HEK293 (cell line): Measurements from ENCODE around the gene SAP30.

ENCODE experiments used
- CTCF ChIA-PET: fragments of 350-600 bp; formaldehyde crosslinking; extraction: SDS; loops from one replicate; lab custom pipeline; 2021; ENCODE audit warnings: antibody characterized with exemption; lab: Yijun Ruan, JAX
- POLR2A ChIA-PET: fragments of 300-600 bp; formaldehyde crosslinking; extraction: SDS; loops from one replicate; lab custom pipeline; 2020; ENCODE audit warnings: antibody characterized with exemption, inconsistent platforms; lab: Yijun Ruan, JAX
- H3K27ac ChIP-seq: fragments of 200-500 bp; sonication (Bioruptor generic); 2 replicates; pipeline ENCODE4 v1.5.1; 2014; ENCODE audit warnings: low read depth, low read length, control low read depth, inconsistent platforms; ENCODE audit errors: extremely low read depth
- H3K36me3 ChIP-seq, 2 experiments: fragments of 200-500 bp in 1 of 2; sonication (Bioruptor generic) in 1 of 2; 1 replicate in 1 of 2; 2 replicates in 1 of 2; pipeline ENCODE4 v1.5.1; 2014 to 2017; ENCODE audit warnings: inconsistent platforms in 2 of 2, low read length in 2 of 2; ENCODE audit not compliant: control insufficient read depth in 2 of 2, insufficient read depth in 1 of 2
- H3K4me1 ChIP-seq: fragments of 200-500 bp; sonication (Bioruptor generic); 2 replicates; pipeline ENCODE4 v1.5.1; 2014; ENCODE audit warnings: mild to moderate bottlenecking, low read length, inconsistent platforms; ENCODE audit not compliant: control insufficient read depth, insufficient read depth
- H3K4me3 ChIP-seq: 2 replicates; pipeline ENCODE4 v1.5.1; 2011; ENCODE audit warnings: low read depth, mild to moderate bottlenecking, control low read depth, low read length, moderate library complexity
- H3K9me3 ChIP-seq: fragments of 200-500 bp; sonication (Bioruptor generic); 2 replicates; pipeline ENCODE4 v1.5.1; 2014; ENCODE audit warnings: low read depth, low read length, inconsistent platforms; ENCODE audit not compliant: control insufficient read depth, insufficient read depth
- BCL11A ChIP-seq: fragments of 450-650 bp; formaldehyde crosslinking; IDR thresholded peaks from 2 replicates; pipeline ENCODE4 v1.5.1; 2016; ENCODE audit warnings: low read depth, missing biosample characterization, missing genetic modification characterization
- BCL11B ChIP-seq: fragments of 450-650 bp; formaldehyde crosslinking; IDR thresholded peaks from 2 replicates; pipeline ENCODE4 v1.5.1; 2016; ENCODE audit warnings: low read depth, missing biosample characterization, missing genetic modification characterization
- KLF8 ChIP-seq: fragments of 450-650 bp; formaldehyde crosslinking; IDR thresholded peaks from 2 replicates; pipeline ENCODE4 v1.5.1; 2016; ENCODE audit warnings: missing biosample characterization, missing genetic modification characterization
- PRDM1 ChIP-seq: fragments of 450-650 bp; formaldehyde crosslinking; IDR thresholded peaks from 2 replicates; pipeline ENCODE4; 2016; ENCODE audit warnings: missing biosample characterization, missing genetic modification characterization
- REPIN1 ChIP-seq: fragments of 450-650 bp; formaldehyde crosslinking; IDR thresholded peaks from 2 replicates; pipeline ENCODE4 v1.5.1; 2017; ENCODE audit warnings: missing biosample characterization, missing genetic modification characterization, low read depth
- WT1 ChIP-seq: fragments of 450-650 bp; formaldehyde crosslinking; IDR thresholded peaks from 2 replicates; pipeline ENCODE4 v1.5.1; 2016; ENCODE audit warnings: missing biosample characterization, missing genetic modification characterization
- ZBTB20 ChIP-seq: fragments of 450-650 bp; formaldehyde crosslinking; IDR thresholded peaks from 2 replicates; pipeline ENCODE4 v1.5.1; 2016; ENCODE audit warnings: missing biosample characterization, missing genetic modification characterization
- ZFP41 ChIP-seq: fragments of 450-650 bp; formaldehyde crosslinking; IDR thresholded peaks from 2 replicates; pipeline ENCODE4 v1.5.1; 2016; ENCODE audit warnings: missing biosample characterization, missing genetic modification characterization, borderline replicate concordance
- ZNF138 ChIP-seq: fragments of 450-650 bp; formaldehyde crosslinking; IDR thresholded peaks from 2 replicates; pipeline ENCODE4 v1.5.1; 2016; ENCODE audit warnings: missing biosample characterization, missing genetic modification characterization, borderline replicate concordance
- ZNF16 ChIP-seq: fragments of 450-650 bp; formaldehyde crosslinking; IDR thresholded peaks from 2 replicates; pipeline ENCODE4 v1.5.1; 2016; ENCODE audit warnings: low read depth, missing biosample characterization, missing genetic modification characterization
- ZNF175 ChIP-seq: fragments of 450-650 bp; formaldehyde crosslinking; IDR thresholded peaks from 2 replicates; pipeline ENCODE4 v1.5.1; 2016; ENCODE audit warnings: missing biosample characterization, missing genetic modification characterization
- ZNF19 ChIP-seq: fragments of 450-650 bp; formaldehyde crosslinking; IDR thresholded peaks from 2 replicates; pipeline ENCODE4; 2016; ENCODE audit warnings: missing biosample characterization, missing genetic modification characterization, low read depth
- ZNF202 ChIP-seq: fragments of 450-650 bp; formaldehyde crosslinking; IDR thresholded peaks from 2 replicates; pipeline ENCODE4 v1.5.1; 2016; ENCODE audit warnings: missing biosample characterization, missing genetic modification characterization, borderline replicate concordance
- ZNF280D ChIP-seq: fragments of 450-650 bp; formaldehyde crosslinking; IDR thresholded peaks from 2 replicates; pipeline ENCODE4 v1.5.1; 2016; ENCODE audit warnings: missing biosample characterization, missing genetic modification characterization
- ZNF335 ChIP-seq: fragments of 450-650 bp; formaldehyde crosslinking; conservative IDR thresholded peaks from 2 replicates; pipeline ENCODE4 v1.5.1; 2016; ENCODE audit warnings: missing biosample characterization, missing genetic modification characterization
- ZNF366 ChIP-seq: fragments of 450-650 bp; formaldehyde crosslinking; conservative IDR thresholded peaks from 2 replicates; pipeline ENCODE4 v1.5.1; 2016; ENCODE audit warnings: missing biosample characterization, missing genetic modification characterization
- ZNF548 ChIP-seq: fragments of 450-650 bp; formaldehyde crosslinking; IDR thresholded peaks from 2 replicates; pipeline ENCODE4 v1.5.1; 2016; ENCODE audit warnings: missing biosample characterization, missing genetic modification characterization
- ZNF549 ChIP-seq: fragments of 450-650 bp; IDR thresholded peaks from 2 replicates; pipeline ENCODE4 v1.5.1; 2018; ENCODE audit warnings: missing biosample characterization, missing genetic modification characterization, mild to moderate bottlenecking, inconsistent platforms, moderate library complexity
- ZNF571 ChIP-seq: fragments of 450-650 bp; formaldehyde crosslinking; IDR thresholded peaks from 2 replicates; pipeline ENCODE4 v1.5.0; 2017; ENCODE audit warnings: missing biosample characterization, missing genetic modification characterization
- ZNF600 ChIP-seq: fragments of 450-650 bp; formaldehyde crosslinking; IDR thresholded peaks from 2 replicates; pipeline ENCODE4 v1.5.1; 2016; ENCODE audit warnings: missing biosample characterization, missing genetic modification characterization
- ZXDB ChIP-seq: fragments of 450-650 bp; formaldehyde crosslinking; IDR thresholded peaks from 2 replicates; pipeline ENCODE4 v1.5.1; 2016; ENCODE audit warnings: missing biosample characterization, missing genetic modification characterization
- TF ChIP-seq, protein P1 (sequence below): fragments of 450-650 bp; formaldehyde crosslinking; IDR thresholded peaks from 2 replicates; pipeline ENCODE4 v1.5.1; 2016; ENCODE audit warnings: missing biosample characterization, missing genetic modification characterization
- TF ChIP-seq, protein P2 (sequence below): fragments of 450-650 bp; formaldehyde crosslinking; conservative IDR thresholded peaks from 2 replicates; pipeline ENCODE4 v1.5.1; 2016; ENCODE audit warnings: low read depth, missing biosample characterization, missing genetic modification characterization

The SAP30 gene

DNA sequence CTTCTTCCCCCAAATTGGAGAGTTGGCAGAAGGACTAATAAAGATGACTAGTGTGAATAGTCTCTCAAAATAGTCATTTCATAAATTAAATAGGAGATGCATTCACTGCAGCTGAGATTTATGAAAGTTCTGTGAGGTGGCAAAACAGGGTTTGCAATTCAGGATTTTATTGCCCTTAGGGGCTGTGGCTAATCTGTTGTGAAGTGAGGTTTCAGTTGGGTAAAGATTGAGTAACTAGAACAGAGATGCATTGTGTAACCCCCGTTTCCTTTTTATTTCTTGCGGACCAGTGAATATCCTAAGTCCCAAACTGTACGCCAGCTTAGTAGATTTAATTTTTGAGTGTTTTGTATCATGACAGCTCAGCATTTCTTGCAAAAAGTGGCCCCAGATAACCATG is 44.3 kb downstream of the SAP30 start:
- ChIA-PET POLR2A (no interaction called here), CTCF (interaction anchor here (0.7 to 3.6 kb wide), 2 partner anchors 402 to 515 kb away, joined by 3 to 24 read pairs; no protein-coding TSS in a partner anchor)

DNA sequence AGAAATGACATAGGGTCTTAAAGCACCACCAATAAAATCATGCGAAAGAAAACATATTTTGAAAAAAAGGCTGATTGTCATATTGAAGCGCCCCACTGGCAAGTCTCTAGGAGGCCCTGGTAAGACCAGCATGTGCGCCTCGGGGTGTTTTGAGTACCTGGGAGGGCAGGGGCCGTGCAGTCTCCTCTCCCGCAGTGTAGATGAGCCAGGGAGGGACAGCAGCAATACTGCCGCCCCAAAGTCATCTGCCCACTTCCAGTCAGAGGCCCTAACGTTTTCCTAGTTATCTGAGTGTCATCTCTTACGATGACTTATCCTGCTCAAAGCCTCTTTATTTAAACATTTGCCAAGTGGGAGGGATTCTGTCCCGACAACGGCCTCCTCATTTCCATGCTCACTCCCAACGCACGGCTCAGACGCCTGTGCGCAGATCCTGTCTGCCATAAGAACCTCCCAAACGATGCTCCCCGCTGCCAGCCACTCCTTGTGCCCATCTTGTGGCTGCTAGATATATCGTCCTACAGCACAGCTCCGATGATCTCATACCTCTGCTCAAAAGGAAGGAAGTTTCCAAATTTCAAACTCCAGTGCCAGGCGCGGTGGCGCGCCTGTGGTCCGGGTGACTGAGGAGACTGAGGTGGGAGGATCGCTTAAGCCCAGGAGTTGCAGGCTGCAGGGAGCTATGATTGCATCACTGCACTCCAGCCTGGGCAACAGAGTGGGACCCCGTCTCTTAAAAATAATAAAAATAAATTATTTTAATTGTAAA is 45.3 kb downstream of the SAP30 start:
- TF ChIP-seq ZNF335 (no peak), ZNF202 (no peak), KLF8 (tag by site-specific recombination) (no peak), ZNF571 (no peak), ZFP41 (tag by site-specific recombination) (no peak), ZNF549 (tag by site-specific recombination) (no peak), REPIN1 (no peak)
- TF ChIP-seq, protein P1, sequence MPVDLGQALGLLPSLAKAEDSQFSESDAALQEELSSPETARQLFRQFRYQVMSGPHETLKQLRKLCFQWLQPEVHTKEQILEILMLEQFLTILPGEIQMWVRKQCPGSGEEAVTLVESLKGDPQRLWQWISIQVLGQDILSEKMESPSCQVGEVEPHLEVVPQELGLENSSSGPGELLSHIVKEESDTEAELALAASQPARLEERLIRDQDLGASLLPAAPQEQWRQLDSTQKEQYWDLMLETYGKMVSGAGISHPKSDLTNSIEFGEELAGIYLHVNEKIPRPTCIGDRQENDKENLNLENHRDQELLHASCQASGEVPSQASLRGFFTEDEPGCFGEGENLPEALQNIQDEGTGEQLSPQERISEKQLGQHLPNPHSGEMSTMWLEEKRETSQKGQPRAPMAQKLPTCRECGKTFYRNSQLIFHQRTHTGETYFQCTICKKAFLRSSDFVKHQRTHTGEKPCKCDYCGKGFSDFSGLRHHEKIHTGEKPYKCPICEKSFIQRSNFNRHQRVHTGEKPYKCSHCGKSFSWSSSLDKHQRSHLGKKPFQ (tag by site-specific recombination) = no peak
- CTCF ChIA-PET = interaction anchor here (0.6 to 3.6 kb wide), 9 partner anchors 46 to 514 kb away, joined by 3 to 24 read pairs (median 3); no protein-coding TSS in a partner anchor

More for the DNA sequence above, 44.3 kb downstream of the SAP30 start:
- no peak overlapping the region for H3K4me3 ChIP-seq
- no peak for TF ChIP-seq ZNF548
- no peak for TF ChIP-seq BCL11A (tag by site-specific recombination)
- TF ChIP-seq, protein P2, sequence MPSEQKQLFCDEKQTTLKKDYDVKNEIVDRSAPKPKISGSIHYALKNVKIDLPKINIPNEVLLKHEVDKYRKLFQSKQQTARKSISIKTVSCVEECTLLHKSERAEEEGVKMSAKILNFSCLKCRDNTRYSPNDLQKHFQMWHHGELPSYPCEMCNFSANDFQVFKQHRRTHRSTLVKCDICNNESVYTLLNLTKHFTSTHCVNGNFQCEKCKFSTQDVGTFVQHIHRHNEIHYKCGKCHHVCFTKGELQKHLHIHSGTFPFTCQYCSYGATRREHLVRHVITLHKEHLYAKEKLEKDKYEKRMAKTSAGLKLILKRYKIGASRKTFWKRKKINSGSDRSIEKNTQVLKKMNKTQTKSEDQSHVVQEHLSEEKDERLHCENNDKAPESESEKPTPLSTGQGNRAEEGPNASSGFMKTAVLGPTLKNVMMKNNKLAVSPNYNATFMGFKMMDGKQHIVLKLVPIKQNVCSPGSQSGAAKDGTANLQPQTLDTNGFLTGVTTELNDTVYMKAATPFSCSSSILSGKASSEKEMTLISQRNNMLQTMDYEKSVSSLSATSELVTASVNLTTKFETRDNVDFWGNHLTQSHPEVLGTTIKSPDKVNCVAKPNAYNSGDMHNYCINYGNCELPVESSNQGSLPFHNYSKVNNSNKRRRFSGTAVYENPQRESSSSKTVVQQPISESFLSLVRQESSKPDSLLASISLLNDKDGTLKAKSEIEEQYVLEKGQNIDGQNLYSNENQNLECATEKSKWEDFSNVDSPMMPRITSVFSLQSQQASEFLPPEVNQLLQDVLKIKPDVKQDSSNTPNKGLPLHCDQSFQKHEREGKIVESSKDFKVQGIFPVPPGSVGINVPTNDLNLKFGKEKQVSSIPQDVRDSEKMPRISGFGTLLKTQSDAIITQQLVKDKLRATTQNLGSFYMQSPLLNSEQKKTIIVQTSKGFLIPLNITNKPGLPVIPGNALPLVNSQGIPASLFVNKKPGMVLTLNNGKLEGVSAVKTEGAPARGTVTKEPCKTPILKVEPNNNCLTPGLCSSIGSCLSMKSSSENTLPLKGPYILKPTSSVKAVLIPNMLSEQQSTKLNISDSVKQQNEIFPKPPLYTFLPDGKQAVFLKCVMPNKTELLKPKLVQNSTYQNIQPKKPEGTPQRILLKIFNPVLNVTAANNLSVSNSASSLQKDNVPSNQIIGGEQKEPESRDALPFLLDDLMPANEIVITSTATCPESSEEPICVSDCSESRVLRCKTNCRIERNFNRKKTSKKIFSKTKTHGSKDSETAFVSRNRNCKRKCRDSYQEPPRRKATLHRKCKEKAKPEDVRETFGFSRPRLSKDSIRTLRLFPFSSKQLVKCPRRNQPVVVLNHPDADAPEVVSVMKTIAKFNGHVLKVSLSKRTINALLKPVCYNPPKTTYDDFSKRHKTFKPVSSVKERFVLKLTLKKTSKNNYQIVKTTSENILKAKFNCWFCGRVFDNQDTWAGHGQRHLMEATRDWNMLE = no peak
- no peak for TF ChIP-seq BCL11B (tag by site-specific recombination)
- TF ChIP-seq, all 188 proteins: peak for 0
- Histone ChIP-seq H3K27ac (no peak overlapping the region), H3K9me3 (no peaks in the 10 kb centered on the region), H3K36me3 (no peaks in the 10 kb centered on the region), H3K4me1 (no peaks in the 10 kb centered on the region)

DNA sequence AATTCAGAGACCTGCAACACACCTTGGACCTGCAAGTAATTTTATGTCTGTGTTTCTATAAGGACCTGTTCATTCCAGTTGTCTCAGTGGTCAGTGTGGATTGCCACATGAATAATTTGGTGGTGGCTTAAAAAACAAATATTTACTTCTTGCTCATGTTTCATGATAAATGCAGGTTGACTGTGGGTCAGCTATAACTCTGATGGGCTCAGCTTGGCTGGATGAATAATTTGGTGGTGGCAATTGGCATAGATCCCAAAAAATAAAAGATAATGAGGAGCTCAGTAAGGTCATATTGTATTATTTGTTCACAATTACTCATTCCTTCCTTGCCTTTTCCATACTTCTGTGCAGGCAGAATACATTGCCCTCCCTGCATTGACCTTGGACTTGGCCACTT is 47.1 kb downstream of the SAP30 start:
- ChIA-PET CTCF (interaction anchor here (0.6 to 1.4 kb wide), 9 partner anchors 22 to 405 kb away, joined by 3 to 8 read pairs (median 4); no protein-coding TSS in a partner anchor), POLR2A (interaction anchor here (0.6 kb wide), 1 partner anchor 62 kb away, joined by 5 read pairs; no protein-coding TSS in a partner anchor)
- H3K9me3 ChIP-seq = no peaks in the 10 kb centered on the region
- H3K4me1 ChIP-seq = no peaks in the 10 kb centered on the region
- H3K36me3 ChIP-seq = no peaks in the 10 kb centered on the region
- no peak overlapping the region for H3K27ac ChIP-seq
- no peak overlapping the region for H3K4me3 ChIP-seq
- TF ChIP-seq ZNF366 (no peak), ZXDB (tag by site-specific recombination) (no peak), WT1 (no peak), ZNF138 (no peak), ZNF19 (no peak), PRDM1 (tag by site-specific recombination) (no peak), ZBTB20 (tag by site-specific recombination) (no peak), ZNF280D (tag by site-specific recombination) (no peak), ZNF600 (tag by site-specific recombination) (no peak), ZNF175 (tag by site-specific recombination) (no peak), ZNF16 (no peak)

More for the DNA sequence above, 45.3 kb downstream of the SAP30 start:
- H3K4me1 ChIP-seq = no peaks in the 10 kb centered on the region
- no peak overlapping the region for H3K27ac ChIP-seq
- H3K9me3 ChIP-seq = no peaks in the 10 kb centered on the region
- POLR2A ChIA-PET = interaction anchor here (0.9 to 1.2 kb wide), 2 partner anchors 81 to 82 kb away, joined by 3 read pairs; partner anchors contain the start of gene HMGB2
- H3K36me3 ChIP-seq = no peaks in the 10 kb centered on the region
- no peak overlapping the region for H3K4me3 ChIP-seq
